ENCODE measurements around the gene HERPUD1. TPM values are rescaled to one million over a fixed set of nuclear protein-coding genes. Genes with fewer than 3 reads are reported as not detected.

Gene HERPUD1
- total and polyA plus RNA-seq, 2 of the 13 experiments (the other 11 are each of a cell fraction or from before 2014, with no cell fraction given): 96.2 to 323 TPM

DNA sequence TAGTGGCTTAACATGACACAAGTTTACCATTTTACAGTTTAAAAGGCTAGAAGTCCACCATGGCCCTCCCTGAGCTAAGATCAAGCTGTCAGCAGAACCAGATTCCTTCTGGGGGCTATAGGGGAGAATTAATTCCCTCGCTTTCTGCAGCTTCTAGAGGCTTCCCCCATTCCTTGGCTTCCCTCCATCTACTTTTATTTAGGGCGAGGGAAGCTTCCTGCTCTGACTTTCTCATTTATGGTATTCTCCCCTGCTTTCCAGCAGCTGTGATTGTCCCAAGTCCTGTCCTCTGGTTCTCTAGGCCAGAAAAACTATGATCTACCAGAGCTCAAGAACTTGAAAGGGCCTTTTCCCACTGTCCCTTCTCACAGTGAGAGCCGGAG, 34.1 kb downstream of the HERPUD1 start:
- in situ Hi-C loops (cut with HindIII; ENCODE audit: extremely low pct_ligation_motif_present, low pct_unique_long_range_greater_than_20kb): no loop called here

DNA sequence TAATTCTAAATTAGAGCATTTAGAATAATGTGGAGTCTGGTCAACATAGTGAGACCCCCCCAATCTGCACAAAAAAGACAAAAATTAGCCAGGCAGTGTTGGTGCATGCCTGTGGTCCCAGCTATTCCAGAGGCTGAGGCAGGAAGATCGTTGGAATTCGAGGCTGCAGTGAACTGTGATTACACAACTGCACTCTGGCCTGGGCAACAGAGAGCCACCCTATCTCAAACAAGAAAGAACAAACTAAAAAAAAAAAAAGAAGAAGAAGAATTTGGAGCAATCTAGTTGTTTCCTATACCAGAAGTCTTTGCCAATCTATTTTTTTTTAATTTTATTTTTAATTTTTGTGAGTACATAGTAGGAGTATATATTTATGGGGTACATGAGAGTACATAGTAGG, 35.8 kb downstream of the HERPUD1 start:
- WGBS (ENCODE audit: low lambda C conversion rate): 0% methylated on average over 2 of the region's 2 CpGs
- Histone ChIP-seq H3K4me3 (replicated peaks in 1 of 3; ENCODE audit: insufficient read depth in 1 of 3, low read depth in 2 of 3, low read length in 3 of 3) (no peak overlapping the region), H3K27me3 (ENCODE audit: control insufficient read depth in 1 of 2, insufficient read depth in 2 of 2, low read length in 2 of 2) (no peaks in the 10 kb centered on the region), H3K27ac (ENCODE audit: extremely low read length, insufficient read depth, low read length) (peak overlapping the region; percentile 11), H3K4me2 (ENCODE audit: low read depth, low read length) (peak overlapping the region; percentile 19), H3K9me3 (ENCODE audit: low read length) (no peaks in the 10 kb centered on the region), H3K9ac (ENCODE audit: insufficient read depth, low read depth, low read length) (no peak overlapping the region), H4K20me1 (ENCODE audit: insufficient read depth, low read length) (no peaks in the 10 kb centered on the region), H3K4me1 (ENCODE audit: insufficient read depth, low read length) (peaks cover 71% of the 10 kb centered on the region), H3K36me3 (replicated peaks in 1 of 2; ENCODE audit: control insufficient read depth in 1 of 2, insufficient read depth in 2 of 2, low read length in 2 of 2) (no peaks in the 10 kb centered on the region), H3K79me2 (ENCODE audit: insufficient read depth, low read length) (no peaks in the 10 kb centered on the region), H2AFZ (ENCODE audit: low read length) (no peak overlapping the region)
- in situ Hi-C loops (cut with HindIII; ENCODE audit: extremely low pct_ligation_motif_present, low pct_unique_long_range_greater_than_20kb): no loop called here
- ChIA-PET POLR2A (interaction anchor here (0.9 to 1.4 kb wide), 4 partner anchors 9 to 36 kb away, joined by 3 to 8 read pairs (median 4); no protein-coding TSS in a partner anchor), CTCF (ENCODE audit: low intra/inter-chr PET ratio, low total read pairs) (no interaction called here)
- FAIRE-seq (peak; percentile 94), DNase-seq (ENCODE audit: low spot score) (peak; percentile 86), ATAC-seq (peak; percentile 77)
- intact Hi-C loops (cut with micrococcal nuclease; ENCODE audit: unreplicated experiment): no loop called here
- no TSS peak for BruUV-seq (replicated peaks)
- TF ChIP-seq RARG (CRISPR knock-in tag; IDR thresholded peaks at IDR 0.05; ENCODE audit: low read depth) (no peak), JDP2 (CRISPR knock-in tag; IDR thresholded peaks at IDR 0.05; ENCODE audit: borderline replicate concordance) (no peak), SRY (CRISPR knock-in tag; IDR thresholded peaks at IDR 0.05) (no peak), MAFK (conservative IDR thresholded peaks at IDR 0.05 in 1 of 2, IDR thresholded peaks at IDR 0.05 in 1 of 2; ENCODE audit: low read length in 2 of 2) (no peak)
- TF ChIP-seq, protein P1, sequence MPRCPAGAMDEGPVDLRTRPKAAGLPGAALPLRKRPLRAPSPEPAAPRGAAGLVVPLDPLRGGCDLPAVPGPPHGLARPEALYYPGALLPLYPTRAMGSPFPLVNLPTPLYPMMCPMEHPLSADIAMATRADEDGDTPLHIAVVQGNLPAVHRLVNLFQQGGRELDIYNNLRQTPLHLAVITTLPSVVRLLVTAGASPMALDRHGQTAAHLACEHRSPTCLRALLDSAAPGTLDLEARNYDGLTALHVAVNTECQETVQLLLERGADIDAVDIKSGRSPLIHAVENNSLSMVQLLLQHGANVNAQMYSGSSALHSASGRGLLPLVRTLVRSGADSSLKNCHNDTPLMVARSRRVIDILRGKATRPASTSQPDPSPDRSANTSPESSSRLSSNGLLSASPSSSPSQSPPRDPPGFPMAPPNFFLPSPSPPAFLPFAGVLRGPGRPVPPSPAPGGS (CRISPR knock-in tag; IDR thresholded peaks at IDR 0.05): no peak
- TF ChIP-seq, protein P2, sequence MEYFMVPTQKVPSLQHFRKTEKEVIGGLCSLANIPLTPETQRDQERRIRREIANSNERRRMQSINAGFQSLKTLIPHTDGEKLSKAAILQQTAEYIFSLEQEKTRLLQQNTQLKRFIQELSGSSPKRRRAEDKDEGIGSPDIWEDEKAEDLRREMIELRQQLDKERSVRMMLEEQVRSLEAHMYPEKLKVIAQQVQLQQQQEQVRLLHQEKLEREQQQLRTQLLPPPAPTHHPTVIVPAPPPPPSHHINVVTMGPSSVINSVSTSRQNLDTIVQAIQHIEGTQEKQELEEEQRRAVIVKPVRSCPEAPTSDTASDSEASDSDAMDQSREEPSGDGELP (IDR thresholded peaks at IDR 0.05; ENCODE audit: borderline replicate concordance, low read depth): 0 out of 2 replicates have a peak, but pooled peaks have one; percentile 25
- TF ChIP-seq, protein P3, sequence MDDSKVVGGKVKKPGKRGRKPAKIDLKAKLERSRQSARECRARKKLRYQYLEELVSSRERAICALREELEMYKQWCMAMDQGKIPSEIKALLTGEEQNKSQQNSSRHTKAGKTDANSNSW (CRISPR knock-in tag; IDR thresholded peaks at IDR 0.05; ENCODE audit: borderline replicate concordance): no peak

More for the DNA sequence above, 34.1 kb downstream of the HERPUD1 start:
- H3K36me3 ChIP-seq (replicated peaks in 1 of 2; ENCODE audit: control insufficient read depth in 1 of 2, insufficient read depth in 2 of 2, low read length in 2 of 2): no peaks in the 10 kb centered on the region
- ChIA-PET POLR2A (interaction anchor here (2.8 kb wide), 1 partner anchor 23 kb away, joined by 12 read pairs; the partner anchor contains the start of gene NLRC5), CTCF (ENCODE audit: low intra/inter-chr PET ratio, low total read pairs) (no interaction called here)
- H3K27me3 ChIP-seq (ENCODE audit: control insufficient read depth in 1 of 2, insufficient read depth in 2 of 2, low read length in 2 of 2): peaks cover 0 to 5% of the 10 kb centered on the region in 2 experiments; a peak in 1 of 5 replicates
- no peak overlapping the region for H3K9ac ChIP-seq (ENCODE audit: insufficient read depth, low read depth, low read length)
- H3K4me2 ChIP-seq (ENCODE audit: low read depth, low read length): no peak overlapping the region
- ATAC-seq: no peak
- H3K4me1 ChIP-seq (ENCODE audit: insufficient read depth, low read length): peaks cover 71% of the 10 kb centered on the region
- WGBS (ENCODE audit: low lambda C conversion rate): 88% methylated on average over 3 of the region's 3 CpGs
- TF ChIP-seq, protein P4, sequence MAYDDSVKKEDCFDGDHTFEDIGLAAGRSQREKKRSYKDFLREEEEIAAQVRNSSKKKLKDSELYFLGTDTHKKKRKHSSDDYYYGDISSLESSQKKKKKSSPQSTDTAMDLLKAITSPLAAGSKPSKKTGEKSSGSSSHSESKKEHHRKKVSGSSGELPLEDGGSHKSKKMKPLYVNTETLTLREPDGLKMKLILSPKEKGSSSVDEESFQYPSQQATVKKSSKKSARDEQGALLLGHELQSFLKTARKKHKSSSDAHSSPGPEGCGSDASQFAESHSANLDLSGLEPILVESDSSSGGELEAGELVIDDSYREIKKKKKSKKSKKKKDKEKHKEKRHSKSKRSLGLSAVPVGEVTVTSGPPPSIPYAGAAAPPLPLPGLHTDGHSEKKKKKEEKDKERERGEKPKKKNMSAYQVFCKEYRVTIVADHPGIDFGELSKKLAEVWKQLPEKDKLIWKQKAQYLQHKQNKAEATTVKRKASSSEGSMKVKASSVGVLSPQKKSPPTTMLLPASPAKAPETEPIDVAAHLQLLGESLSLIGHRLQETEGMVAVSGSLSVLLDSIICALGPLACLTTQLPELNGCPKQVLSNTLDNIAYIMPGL (CRISPR knock-in tag; IDR thresholded peaks at IDR 0.05; ENCODE audit: borderline replicate concordance in 1 of 2, low read depth in 1 of 2): 0 out of 4 replicates have a peak, but pooled peaks of 1 of the 2 experiments have one; percentile 17
- TF ChIP-seq, protein P5, sequence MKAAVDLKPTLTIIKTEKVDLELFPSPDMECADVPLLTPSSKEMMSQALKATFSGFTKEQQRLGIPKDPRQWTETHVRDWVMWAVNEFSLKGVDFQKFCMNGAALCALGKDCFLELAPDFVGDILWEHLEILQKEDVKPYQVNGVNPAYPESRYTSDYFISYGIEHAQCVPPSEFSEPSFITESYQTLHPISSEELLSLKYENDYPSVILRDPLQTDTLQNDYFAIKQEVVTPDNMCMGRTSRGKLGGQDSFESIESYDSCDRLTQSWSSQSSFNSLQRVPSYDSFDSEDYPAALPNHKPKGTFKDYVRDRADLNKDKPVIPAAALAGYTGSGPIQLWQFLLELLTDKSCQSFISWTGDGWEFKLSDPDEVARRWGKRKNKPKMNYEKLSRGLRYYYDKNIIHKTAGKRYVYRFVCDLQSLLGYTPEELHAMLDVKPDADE (CRISPR knock-in tag; IDR thresholded peaks at IDR 0.05): 0 out of 2 replicates have a peak, but pooled peaks have one; percentile 16
- TF ChIP-seq NONO (IDR thresholded peaks at IDR 0.05) (no peak), NONO (CRISPR knock-in tag; conservative IDR thresholded peaks at IDR 0.05) (no peak)
- H3K9me3 ChIP-seq (ENCODE audit: low read length): no peaks in the 10 kb centered on the region
- no peak overlapping the region for H2AFZ ChIP-seq (ENCODE audit: low read length)
- BruUV-seq (replicated peaks): no TSS peak
- peak overlapping the region; percentile 48 for H3K27ac ChIP-seq (ENCODE audit: extremely low read length, insufficient read depth, low read length)
- H3K4me3 ChIP-seq (replicated peaks in 1 of 3; ENCODE audit: insufficient read depth in 1 of 3, low read depth in 2 of 3, low read length in 3 of 3): no peak overlapping the region
- no peaks in the 10 kb centered on the region for H4K20me1 ChIP-seq (ENCODE audit: insufficient read depth, low read length)
- FAIRE-seq: no peak
- no peak for DNase-seq (ENCODE audit: low spot score)
- intact Hi-C loops (cut with micrococcal nuclease; ENCODE audit: unreplicated experiment): no loop called here
- H3K79me2 ChIP-seq (ENCODE audit: insufficient read depth, low read length): no peaks in the 10 kb centered on the region
